ENCODE measurements around the gene IFT20.
"Not testable (repeated sequence)": the region's sequence is repeated elsewhere in the genome, so short reads cannot be mapped to it uniquely, and the experiment has no call there.

IFT20 gene

DNA sequence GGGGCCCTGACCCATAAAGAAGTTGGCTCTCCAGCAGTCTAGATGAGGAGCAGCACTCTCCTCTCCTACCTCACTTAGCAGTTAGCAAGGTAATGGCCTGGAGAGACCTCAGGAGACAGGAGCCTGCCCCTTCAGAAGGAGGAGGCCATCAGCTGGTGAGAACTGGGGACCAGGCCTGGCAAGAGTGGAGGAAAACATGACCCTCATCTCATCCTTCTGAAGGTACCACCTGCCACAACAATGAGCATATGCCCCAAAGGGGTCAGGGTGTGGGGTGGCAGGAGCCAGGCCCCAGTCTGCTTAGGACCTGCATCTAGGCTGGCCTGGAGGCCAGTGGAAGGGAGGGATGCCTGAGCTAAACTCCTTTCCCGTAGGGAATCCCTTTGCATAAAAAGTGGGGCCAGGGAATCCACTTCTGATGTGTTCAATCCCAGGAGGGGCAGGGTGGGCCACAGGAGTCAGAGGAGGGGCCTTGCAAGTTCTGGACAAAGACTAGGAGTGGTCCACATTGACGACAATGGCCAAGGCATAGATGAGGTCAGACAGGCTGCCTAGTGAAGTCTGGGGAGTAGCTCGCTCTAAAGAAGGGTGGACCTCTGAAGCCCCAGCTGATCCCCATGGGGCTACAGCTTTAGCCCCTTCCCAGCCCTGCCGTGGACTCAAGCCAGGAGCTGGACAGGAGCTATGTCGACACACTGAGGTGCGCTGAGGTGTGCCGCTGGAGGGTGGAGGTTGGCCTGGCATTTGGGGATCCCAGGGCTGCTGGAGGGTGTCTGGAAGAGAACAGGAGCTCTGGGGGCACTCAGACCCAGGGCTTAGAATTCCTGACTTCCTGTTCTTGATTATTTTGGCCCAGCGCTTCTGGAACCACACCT is 28.7 kb upstream of the IFT20 start:
- DNase-seq (ENCODE audit: low spot score): no peak

DNA sequence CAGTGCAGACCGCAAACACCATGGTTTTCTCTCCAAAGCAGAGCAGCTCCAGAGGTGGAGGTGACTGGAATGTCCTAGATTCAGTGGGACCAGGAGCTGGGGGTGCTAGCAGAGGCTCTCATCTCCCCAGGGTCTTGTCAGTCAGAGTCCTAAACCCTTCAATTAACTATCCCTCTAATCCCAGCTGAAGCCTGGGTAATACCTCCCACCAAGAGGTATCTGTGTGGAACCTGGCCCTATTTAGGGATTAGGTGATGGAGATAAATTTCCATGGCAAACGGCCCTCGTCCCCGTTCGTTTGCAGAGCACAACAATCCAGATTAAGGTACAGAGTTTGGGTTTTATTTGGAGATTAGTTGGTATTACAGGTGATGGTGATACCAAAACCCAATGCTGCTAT is 27.9 kb upstream of the IFT20 start:
- DNase-seq (ENCODE audit: low spot score): no peak

- DNase-seq (ENCODE audit: low spot score): no peak
Measured at GRCh38 chr17:28357901-28358197, 22.6 kb upstream of the IFT20 start.

DNA sequence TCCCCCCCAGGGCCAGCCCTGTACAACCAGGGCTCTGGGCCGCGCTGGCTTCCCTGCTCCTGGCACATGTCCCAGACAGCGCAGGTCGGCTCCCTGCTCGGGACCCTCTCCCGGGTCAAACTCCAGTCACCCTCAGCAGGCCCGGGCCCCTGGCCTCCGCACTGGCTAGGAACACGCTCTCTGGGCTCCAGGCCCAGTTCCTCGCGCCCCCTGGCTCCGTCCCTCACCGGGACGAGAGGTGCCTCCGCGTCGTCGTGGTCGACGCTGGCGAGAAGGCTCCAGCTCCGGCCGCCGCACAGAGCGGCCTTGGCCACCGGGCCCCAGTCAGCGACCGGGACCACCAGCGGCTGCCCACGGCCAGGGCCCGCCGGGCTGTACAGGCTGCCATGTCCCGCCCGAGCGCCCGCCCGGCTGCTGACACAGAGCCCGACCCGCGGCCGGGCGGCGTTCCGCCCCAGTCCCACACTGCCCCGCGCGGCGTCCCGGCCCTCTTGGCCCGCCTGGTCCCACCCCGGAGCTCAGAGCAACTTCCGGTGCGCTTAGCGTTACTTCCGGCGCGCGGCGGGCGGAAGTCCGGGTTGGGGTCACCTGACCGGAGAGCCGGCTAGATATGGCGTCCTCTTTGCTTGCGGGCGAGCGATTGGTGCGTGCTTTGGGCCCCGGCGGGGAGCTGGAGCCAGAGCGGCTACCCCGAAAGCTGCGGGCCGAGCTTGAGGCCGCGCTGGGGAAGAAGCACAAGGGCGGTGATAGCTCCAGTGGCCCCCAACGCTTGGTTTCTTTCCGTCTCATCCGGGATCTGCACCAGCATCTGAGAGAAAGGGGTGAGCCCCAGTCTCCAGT is 22.0 kb upstream of the IFT20 start, which contains the start of gene POLDIP2:
Gene POLDIP2 (minus strand): TSS at position 467 of the 840 bp plus-strand sequence. CDS start 79 bp downstream, at position 388.
- DNase-seq (ENCODE audit: low spot score): peak; percentile 93

DNA sequence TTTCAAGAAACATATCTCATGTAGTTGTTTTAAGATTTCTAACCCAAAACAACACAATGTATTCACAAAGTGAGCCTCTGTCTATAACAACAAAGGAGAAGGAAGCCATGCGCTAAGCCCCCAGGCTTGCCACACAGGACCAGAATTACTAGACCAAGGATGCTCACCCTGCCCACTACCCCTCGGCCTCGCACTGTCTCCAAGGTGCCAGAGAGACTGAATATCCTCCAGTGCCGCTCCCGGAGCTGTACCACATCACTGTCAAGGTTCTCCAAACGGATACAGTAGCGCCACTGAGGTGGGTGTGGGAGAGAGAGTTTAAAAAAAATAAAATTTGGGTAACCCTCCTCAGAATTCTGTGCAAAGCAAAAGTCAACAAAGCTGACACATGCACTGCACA is 15.0 kb upstream of the IFT20 start:
- no peak for DNase-seq (ENCODE audit: low spot score)

DNA sequence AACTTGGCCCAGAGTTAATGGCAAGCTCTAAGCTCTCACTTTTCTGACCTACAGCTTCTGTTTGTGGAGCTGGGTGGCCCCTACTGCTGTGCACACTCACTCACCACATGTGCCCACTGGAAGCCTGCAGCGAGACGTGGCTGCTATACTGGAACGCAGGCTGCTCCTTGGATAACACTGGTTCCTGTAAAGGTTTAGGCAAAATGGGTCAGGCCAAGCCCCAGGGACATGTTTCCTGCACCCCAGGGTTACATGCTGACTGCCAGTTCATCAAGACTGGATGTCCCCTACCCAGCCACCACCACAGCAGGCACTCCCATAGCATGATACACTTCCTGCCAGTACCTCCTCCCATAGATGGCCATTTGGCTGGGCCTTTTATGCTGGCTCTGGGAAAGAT is 13.7 kb upstream of the IFT20 start:
- DNase-seq (ENCODE audit: low spot score): no peak

DNA sequence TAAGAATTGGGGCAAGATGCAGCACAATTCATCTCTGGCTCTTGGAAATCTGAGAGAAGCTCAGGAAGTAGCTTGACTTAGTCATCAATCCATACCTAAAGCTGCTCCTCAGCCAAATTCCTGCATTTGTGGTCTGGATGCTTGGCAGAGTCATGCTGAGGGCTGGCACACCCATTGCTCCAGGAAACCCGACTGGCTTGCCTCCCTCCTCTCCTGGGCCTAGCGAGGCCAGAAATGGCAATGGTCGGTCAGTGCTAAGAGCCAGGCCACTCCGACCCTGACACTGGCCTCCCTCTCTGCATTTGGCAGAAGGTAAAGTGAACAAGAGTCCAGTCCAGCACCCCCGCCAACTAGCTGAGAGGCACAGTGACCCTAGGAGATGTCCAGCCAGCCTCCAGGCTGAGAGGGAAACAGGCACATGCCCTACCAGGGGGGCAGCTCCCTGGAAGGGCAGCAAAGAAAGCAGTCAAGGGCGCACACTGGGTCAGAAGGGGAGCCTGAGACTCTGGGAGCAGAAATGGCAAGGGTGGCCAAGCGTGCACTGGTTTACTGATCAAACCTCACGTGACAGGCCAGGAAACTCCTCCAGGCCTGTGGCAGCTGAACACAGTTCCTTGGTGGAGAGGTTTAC is 12.1 kb upstream of the IFT20 start:
- peak; percentile 85 for DNase-seq (ENCODE audit: low spot score)

GRCh38 chr17:28346746-28347246 is 11.5 kb upstream of the IFT20 start:
- DNase-seq (ENCODE audit: low spot score): no peak

DNA sequence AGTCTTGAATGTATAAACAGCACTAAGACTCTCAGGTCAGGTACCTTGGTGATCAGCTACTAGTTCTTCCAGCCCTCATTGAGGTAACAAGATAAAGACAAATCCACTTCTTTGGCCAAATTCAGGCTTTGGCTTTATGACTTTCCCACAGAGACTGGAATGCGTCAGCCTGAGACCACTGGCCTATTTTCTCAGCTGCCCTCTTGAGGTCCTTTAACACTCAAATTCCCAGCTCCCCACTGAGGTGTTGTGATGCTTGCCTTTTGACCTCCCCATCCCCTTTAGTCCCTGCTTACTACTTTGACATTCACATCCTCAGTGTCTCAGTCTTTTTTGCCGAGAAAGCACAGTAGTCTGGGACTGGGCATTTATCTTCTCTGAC is 10.9 kb upstream of the IFT20 start:
- no peak for DNase-seq (ENCODE audit: low spot score)

- DNase-seq (ENCODE audit: low spot score): no peak
Measured at GRCh38 chr17:28345419-28346198, 10.3 kb upstream of the IFT20 start.

DNA sequence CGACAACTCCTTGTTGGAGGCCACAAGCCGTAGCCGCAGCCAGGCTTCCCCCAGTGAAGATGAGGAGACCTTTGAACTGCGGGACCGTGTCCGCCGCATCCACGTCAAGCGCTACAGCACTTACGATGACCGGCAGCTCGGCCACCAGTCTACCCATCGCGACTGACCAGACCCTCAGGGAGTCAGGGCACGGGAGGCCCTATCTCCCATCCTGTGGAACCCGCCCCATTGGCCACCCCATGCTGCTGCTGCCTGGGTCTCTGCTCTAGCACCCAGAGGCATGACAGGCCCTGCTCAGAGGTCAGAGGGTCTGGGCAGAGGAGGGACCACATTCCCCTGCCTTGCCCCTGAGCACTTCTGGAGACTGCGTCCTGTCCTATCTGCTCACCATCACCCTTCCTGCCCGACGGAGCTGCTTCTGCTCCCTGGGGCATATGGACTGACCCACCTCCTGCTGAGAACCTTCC is 9.2 kb upstream of the IFT20 start:
- no peak for DNase-seq (ENCODE audit: low spot score)

DNA sequence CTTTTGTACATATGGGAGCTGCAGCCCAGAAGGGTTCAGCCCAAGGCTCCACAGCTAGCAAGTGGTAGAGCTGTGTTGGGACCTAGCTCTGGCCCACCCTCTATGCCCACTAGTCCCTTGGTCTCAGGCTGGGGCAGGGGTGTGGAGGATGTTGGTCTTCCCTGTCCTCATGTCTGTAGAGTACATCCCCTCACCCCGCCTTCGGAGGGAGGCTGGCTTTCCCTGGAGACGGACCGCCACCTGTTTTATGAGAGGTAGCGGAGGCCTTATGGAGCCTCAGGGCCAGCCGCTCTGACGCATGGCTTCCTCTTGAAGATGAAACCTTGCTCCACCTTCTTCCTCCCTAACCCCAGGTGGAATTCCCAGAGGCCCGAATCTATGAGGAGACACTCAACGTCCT is 8.7 kb upstream of the IFT20 start:
- DNase-seq (ENCODE audit: low spot score): no peak

- DNase-seq (ENCODE audit: low spot score): no peak
Measured at GRCh38 chr17:28343491-28343932, 8.2 kb upstream of the IFT20 start.

GRCh38 chr17:28342313-28342712 is 7.0 kb upstream of the IFT20 start:
- no peak for DNase-seq (ENCODE audit: low spot score)

DNA sequence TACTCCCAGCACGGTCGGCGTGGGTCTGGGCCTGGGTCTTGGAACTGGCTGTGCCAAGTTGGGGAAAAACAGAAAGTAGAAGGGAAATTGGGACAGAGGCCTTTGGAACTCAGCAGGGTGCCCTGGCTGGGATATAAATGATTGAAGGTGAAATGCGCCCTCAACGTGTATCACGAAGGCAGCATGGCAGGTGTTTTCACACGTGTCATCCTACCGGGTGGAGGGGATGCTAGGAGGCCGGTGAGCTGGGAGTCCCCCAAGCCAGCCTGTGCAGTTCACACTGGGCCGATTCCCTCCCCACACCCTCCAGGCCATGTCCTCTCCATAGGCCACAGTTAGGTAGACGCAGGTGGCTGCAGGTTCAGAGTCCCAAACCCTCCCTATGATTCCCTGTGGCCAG is 6.2 kb upstream of the IFT20 start:
- DNase-seq (ENCODE audit: low spot score): no peak

DNA sequence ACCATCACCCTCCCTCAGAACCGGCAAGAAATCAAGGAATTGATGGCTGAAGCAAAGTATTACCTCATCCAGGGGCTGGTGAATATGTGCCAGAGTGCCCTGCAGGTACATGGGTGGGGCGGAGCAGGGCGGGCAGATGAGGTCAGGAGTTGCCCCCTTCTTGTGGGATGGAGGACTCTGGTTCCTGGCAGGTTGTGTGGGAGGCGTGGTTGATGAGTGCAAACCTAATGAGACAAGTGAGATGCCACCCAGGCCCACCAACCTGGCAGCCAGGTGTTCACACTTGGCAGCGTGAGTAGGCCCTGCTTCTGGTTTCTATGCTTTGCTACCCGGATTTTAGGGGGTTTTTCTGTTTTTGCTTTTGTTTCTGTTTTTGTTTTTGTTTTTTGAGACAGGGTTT is 5.1 kb upstream of the IFT20 start:
- DNase-seq (ENCODE audit: low spot score): no peak

DNA sequence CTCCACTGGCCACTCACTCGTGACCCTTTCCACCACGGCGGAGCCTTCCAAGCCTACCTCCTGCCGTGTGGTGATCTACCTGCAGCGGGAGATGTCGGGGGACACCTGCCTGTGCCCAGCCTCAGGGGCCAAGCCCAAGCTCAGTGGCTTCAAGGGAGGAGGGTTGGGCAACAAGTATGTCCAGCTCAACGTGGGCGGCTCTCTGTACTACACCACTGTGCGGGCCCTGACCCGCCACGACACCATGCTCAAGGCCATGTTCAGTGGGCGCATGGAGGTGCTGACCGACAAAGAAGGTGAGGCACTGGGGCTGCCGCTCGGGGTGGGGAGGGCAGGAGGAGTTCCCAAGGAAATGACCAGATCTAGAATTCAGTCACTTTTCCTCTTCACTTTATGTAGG is 4.2 kb upstream of the IFT20 start:
- DNase-seq (ENCODE audit: low spot score): no peak

GRCh38 chr17:28338769-28339212 is 3.5 kb upstream of the IFT20 start:
- not testable (repeated sequence) for DNase-seq (ENCODE audit: low spot score)

GRCh38 chr17:28338056-28338768 is 2.9 kb upstream of the IFT20 start:
- peak; percentile 68 for DNase-seq (ENCODE audit: low spot score)

GRCh38 chr17:28335959-28336871 is 943 bp upstream of the IFT20 start:
- DNase-seq (ENCODE audit: low spot score): peak; percentile 72
